Keratinocyte (primary cell): ENCODE data around the gene ABCB9.

Experiments used
- CTCF ChIP-seq, 3 experiments: IDR thresholded peaks in 1 of 3; conservative IDR thresholded peaks in 1 of 3; optimal IDR thresholded peaks in 1 of 3; 2 replicates in 2 of 3; 3 replicates in 1 of 3; pipeline versions ENCODE3 to v1.5.1; 2011; ENCODE audit warnings: low read length in 3 of 3, mild to moderate bottlenecking in 3 of 3, moderate library complexity in 2 of 3, control low read depth in 1 of 3, inconsistent platforms in 1 of 3; ENCODE audit not compliant: insufficient read depth in 2 of 3; ENCODE audit errors: extremely low read depth in 1 of 3
- EZH2 ChIP-seq: IDR thresholded peaks from one replicate; pipeline ENCODE4 v1.6.1; 2012; ENCODE audit warnings: inconsistent platforms, mild to moderate bottlenecking, low read length, moderate library complexity

GRCh38 chr12:122966743-122967550 lies 684 bp upstream of the ABCB9 start:
- TF ChIP-seq CTCF (optimal IDR thresholded peaks at IDR 0.05 in 1 of 3, IDR thresholded peaks at IDR 0.05 in 1 of 3, conservative IDR thresholded peaks at IDR 0.05 in 1 of 3; ENCODE audit: extremely low read depth in 1 of 3, insufficient read depth in 2 of 3, low read length in 3 of 3) (no peak), EZH2 (no peak)
